ENCODE results near the gene INPP5J.

DNA sequence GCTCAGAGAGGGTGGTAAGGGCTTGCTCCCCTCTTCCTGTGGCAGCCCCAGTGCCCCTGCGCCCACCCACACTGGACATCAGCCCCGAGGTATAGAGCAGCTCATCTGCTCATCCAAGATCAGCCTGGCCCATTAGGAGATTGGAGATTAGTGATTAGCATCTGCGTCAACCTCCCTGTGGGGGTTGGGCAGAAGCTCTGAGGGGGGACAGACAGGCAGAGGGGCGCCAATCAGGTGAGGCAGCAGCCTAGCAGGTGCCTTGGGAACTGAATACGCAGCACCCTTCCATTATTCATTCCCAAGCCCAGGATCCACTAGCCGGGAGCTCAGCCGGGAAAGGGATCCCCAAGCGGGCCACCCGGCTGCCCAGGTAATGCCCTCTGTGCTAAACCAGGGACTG lies 30.6 kb upstream of the INPP5J start:
- TF ChIP-seq YY1 (IDR thresholded peaks at IDR 0.05; ENCODE audit: insufficient read depth, insufficient read length) = no peak
- TF ChIP-seq ZNF274 (IDR thresholded peaks at IDR 0.05; ENCODE audit: low read depth, low read length) = no peak
- TF ChIP-seq SUZ12 (IDR thresholded peaks at IDR 0.05; ENCODE audit: extremely low read depth, insufficient read depth, insufficient read length) = no peak

All from NT2/D1 (cell line).